Jurkat, Clone E6-1 (cell line): ENCODE results near the gene NMNAT1.
"Not testable (repeated sequence)": the region's sequence is repeated elsewhere in the genome, so short reads cannot be mapped to it uniquely, and the experiment has no call there.

Experiments
- DNase-seq: peaks from one replicate; pipeline ENCODE4 v3.0.0-alpha.2; 2011; ENCODE audit warnings: low read depth, low spot score
- H3K4me3 ChIP-seq: 2 replicates; pipeline ENCODE4 v1.5.1; 2011; ENCODE audit warnings: mild to moderate bottlenecking, low read length, control low read depth, moderate library complexity

The NMNAT1 gene

GRCh38 chr1:9916452-9916851 is 26.8 kb upstream of the NMNAT1 start:
- no peak for DNase-seq
- H3K4me3 ChIP-seq: no peak overlapping the region

GRCh38 chr1:9917495-9917894 is 25.8 kb upstream of the NMNAT1 start:
- H3K4me3 ChIP-seq, DNase-seq: not testable (repeated sequence)

- H3K4me3 ChIP-seq: no peak overlapping the region
- no peak for DNase-seq
Observed at GRCh38 chr1:9917901-9918300, 25.4 kb upstream of the NMNAT1 start.

- DNase-seq: no peak
- H3K4me3 ChIP-seq: no peak overlapping the region
Observed at GRCh38 chr1:9920606-9921005, 22.7 kb upstream of the NMNAT1 start.

- no peak overlapping the region for H3K4me3 ChIP-seq
- no peak for DNase-seq
Observed at GRCh38 chr1:9922342-9922741, 20.9 kb upstream of the NMNAT1 start.

GRCh38 chr1:9927259-9927658 is 16.0 kb upstream of the NMNAT1 start:
- H3K4me3 ChIP-seq: no peak overlapping the region
- no peak for DNase-seq

GRCh38 chr1:9929431-9930385 is 13.6 kb upstream of the NMNAT1 start:
- H3K4me3 ChIP-seq: no peak overlapping the region
- DNase-seq: no peak

- peak; percentile 60 for DNase-seq
- peak overlapping the region; percentile 77 for H3K4me3 ChIP-seq
Observed at GRCh38 chr1:9942399-9942938, 806 bp upstream of the NMNAT1 start.

GRCh38 chr1:9946315-9946714 is 3.0 kb downstream of the NMNAT1 start:
- no peak for DNase-seq
- H3K4me3 ChIP-seq: no peak overlapping the region

GRCh38 chr1:9957726-9958125 is 14.5 kb downstream of the NMNAT1 start:
- H3K4me3 ChIP-seq: no peak overlapping the region
- no peak for DNase-seq

GRCh38 chr1:9960011-9960410 is 16.7 kb downstream of the NMNAT1 start:
- no peak for DNase-seq

GRCh38 chr1:9960706-9961562 is 17.7 kb downstream of the NMNAT1 start:
- no peak overlapping the region for H3K4me3 ChIP-seq
- DNase-seq: no peak

More at GRCh38 chr1:9960011-9960410, 16.7 kb downstream of the NMNAT1 start:
- no peak overlapping the region for H3K4me3 ChIP-seq

- no peak overlapping the region for H3K4me3 ChIP-seq
- no peak for DNase-seq
Observed at GRCh38 chr1:9984253-9984652, 41.0 kb downstream of the NMNAT1 start.

- no peak for DNase-seq
- H3K4me3 ChIP-seq: no peak overlapping the region
Observed at GRCh38 chr1:9985001-9985400, 41.7 kb downstream of the NMNAT1 start.

- DNase-seq: no peak
- no peak overlapping the region for H3K4me3 ChIP-seq
Observed at GRCh38 chr1:9989773-9990172, 46.5 kb downstream of the NMNAT1 start.

GRCh38 chr1:9990944-9991343 is 47.7 kb downstream of the NMNAT1 start:
- DNase-seq: no peak
- no peak overlapping the region for H3K4me3 ChIP-seq

GRCh38 chr1:9992910-9993309 is 49.6 kb downstream of the NMNAT1 start:
- no peak for DNase-seq
- no peak overlapping the region for H3K4me3 ChIP-seq

- H3K4me3 ChIP-seq: no peak overlapping the region
- no peak for DNase-seq
Observed at GRCh38 chr1:9993561-9994075, 50.3 kb downstream of the NMNAT1 start.
